ENCODE measurements around the gene CHCHD6. TPM values are rescaled to one million over a fixed set of nuclear protein-coding genes. Genes with fewer than 3 reads are reported as not detected.

CHCHD6 gene
- polyA plus RNA-seq, 1 donor from 2014 or later: 102 TPM

- H3K36me3 ChIP-seq (ENCODE audit: insufficient read depth, low read length): no peaks in the 10 kb centered on the region
- no peaks in the 10 kb centered on the region for H3K27me3 ChIP-seq (ENCODE audit: insufficient read depth, low read depth, low read length)
- TF ChIP-seq RAD21 (conservative IDR thresholded peaks at IDR 0.05) (no peak), POLR2AphosphoS5 (IDR thresholded peaks at IDR 0.05) (peak; percentile 32)
- no peak overlapping the region for H2AFZ ChIP-seq (ENCODE audit: low read depth, low read length)
- H3K4me3 ChIP-seq (ENCODE audit: low read length): no peak overlapping the region
- no peaks in the 10 kb centered on the region for H3F3A ChIP-seq (ENCODE audit: insufficient read depth, low read length, poor library complexity, severe bottlenecking)
- H3K9ac ChIP-seq (ENCODE audit: low read length): no peak overlapping the region
- H3K4me2 ChIP-seq (ENCODE audit: low read length): no peak overlapping the region
- peak overlapping the region; percentile 67 for H3K27ac ChIP-seq (ENCODE audit: low read length)
- H3K9me2 ChIP-seq (ENCODE audit: insufficient read depth, low read length): no peaks in the 10 kb centered on the region
- H3K9me3 ChIP-seq (ENCODE audit: low read length): no peaks in the 10 kb centered on the region
- no peaks in the 10 kb centered on the region for H4K20me1 ChIP-seq (ENCODE audit: insufficient read depth)
- H3K79me2 ChIP-seq (replicated peaks; ENCODE audit: insufficient read depth, low read length): no peaks in the 10 kb centered on the region
Measured at GRCh38 chr3:126888186-126888760, 184.2 kb downstream of the CHCHD6 start.

- Histone ChIP-seq H3K27me3 (ENCODE audit: insufficient read depth, low read depth, low read length) (no peaks in the 10 kb centered on the region), H4K20me1 (ENCODE audit: insufficient read depth) (no peaks in the 10 kb centered on the region), H2AFZ (ENCODE audit: low read depth, low read length) (no peak overlapping the region), H3K36me3 (ENCODE audit: insufficient read depth, low read length) (no peaks in the 10 kb centered on the region), H3K9ac (ENCODE audit: low read length) (peak overlapping the region; percentile 31), H3K9me3 (ENCODE audit: low read length) (no peaks in the 10 kb centered on the region), H3K4me2 (ENCODE audit: low read length) (no peak overlapping the region), H3K4me3 (ENCODE audit: low read length) (peak overlapping the region; percentile 18), H3K79me2 (replicated peaks; ENCODE audit: insufficient read depth, low read length) (no peaks in the 10 kb centered on the region), H3K9me2 (ENCODE audit: insufficient read depth, low read length) (no peaks in the 10 kb centered on the region), H3K27ac (ENCODE audit: low read length) (peak overlapping the region; percentile 67), H3F3A (ENCODE audit: insufficient read depth, low read length, poor library complexity, severe bottlenecking) (no peaks in the 10 kb centered on the region)
- TF ChIP-seq POLR2AphosphoS5 (IDR thresholded peaks at IDR 0.05): no peak
- no peak for TF ChIP-seq CTCF (IDR thresholded peaks at IDR 0.05; ENCODE audit: poor library complexity, severe bottlenecking)
- no peak for TF ChIP-seq RAD21 (conservative IDR thresholded peaks at IDR 0.05)
- peak; percentile 75 for TF ChIP-seq REST (IDR thresholded peaks at IDR 0.05; ENCODE audit: borderline replicate concordance)
- no peak for TF ChIP-seq EP300 (conservative IDR thresholded peaks at IDR 0.05; ENCODE audit: poor library complexity, severe bottlenecking)
- TF ChIP-seq SMC3 (conservative IDR thresholded peaks at IDR 0.05; ENCODE audit: poor library complexity): no peak
Measured at GRCh38 chr3:126889276-126890201, 185.5 kb downstream of the CHCHD6 start.

GRCh38 chr3:126891141-126891540 lies 187.1 kb downstream of the CHCHD6 start:
- Histone ChIP-seq H4K20me1 (ENCODE audit: insufficient read depth) (no peaks in the 10 kb centered on the region), H3K4me3 (ENCODE audit: low read length) (no peak overlapping the region)

More at GRCh38 chr3:126891141-126891540, 187.1 kb downstream of the CHCHD6 start:
- Histone ChIP-seq H3F3A (ENCODE audit: insufficient read depth, low read length, poor library complexity, severe bottlenecking) (no peaks in the 10 kb centered on the region), H3K36me3 (ENCODE audit: insufficient read depth, low read length) (no peaks in the 10 kb centered on the region), H3K9me3 (ENCODE audit: low read length) (no peaks in the 10 kb centered on the region), H3K27ac (ENCODE audit: low read length) (no peak overlapping the region), H2AFZ (ENCODE audit: low read depth, low read length) (no peak overlapping the region), H3K9ac (ENCODE audit: low read length) (no peak overlapping the region), H3K79me2 (replicated peaks; ENCODE audit: insufficient read depth, low read length) (no peaks in the 10 kb centered on the region), H3K27me3 (ENCODE audit: insufficient read depth, low read depth, low read length) (no peaks in the 10 kb centered on the region), H3K4me2 (ENCODE audit: low read length) (no peak overlapping the region), H3K9me2 (ENCODE audit: insufficient read depth, low read length) (no peaks in the 10 kb centered on the region)
- TF ChIP-seq SMC3 (conservative IDR thresholded peaks at IDR 0.05; ENCODE audit: poor library complexity) (no peak), EP300 (conservative IDR thresholded peaks at IDR 0.05; ENCODE audit: poor library complexity, severe bottlenecking) (no peak), RAD21 (conservative IDR thresholded peaks at IDR 0.05) (no peak), REST (IDR thresholded peaks at IDR 0.05; ENCODE audit: borderline replicate concordance) (no peak)

Data from neural cell (in vitro differentiated cells).